ENCODE data around the gene NLRP8. TPM values are rescaled to one million over a fixed set of nuclear protein-coding genes. Genes with fewer than 3 reads are reported as not detected.

The NLRP8 gene
- total and polyA plus RNA-seq, 10 of the 15 experiments (the other 5 are each of a cell fraction or from before 2014, with no cell fraction given) = 0.04 TPM; not detected in 9

GRCh38 chr19:55927991-55928390, 19.6 kb upstream of the NLRP8 start:
- no peak overlapping the region for H3K27ac ChIP-seq (ENCODE audit: control insufficient read depth, insufficient read depth)
- no peaks in the 10 kb centered on the region for H3K27me3 ChIP-seq (replicated peaks in 1 of 2; ENCODE audit: control insufficient read depth in 2 of 2, insufficient read depth in 2 of 2, low read length in 1 of 2)
- no peak for FAIRE-seq
- 62% methylated on average over 8 of the region's 8 CpGs for WGBS (ENCODE audit: insufficient coverage, insufficient replicate concordance, low lambda C conversion rate, missing lambda C conversion rate)
- no peak overlapping the region for H3K4me2 ChIP-seq (ENCODE audit: control insufficient read depth, insufficient read depth)
- H2AFZ ChIP-seq (ENCODE audit: control insufficient read depth, low read depth, low read length) = no peak overlapping the region
- SMC1A ChIA-PET (ENCODE audit: uncharacterized antibody, unreplicated experiment) = no interaction called here
- H4K20me1 ChIP-seq (ENCODE audit: control insufficient read depth, insufficient read depth) = no peaks in the 10 kb centered on the region
- H3K9me3 ChIP-seq (replicated peaks; ENCODE audit: control insufficient read depth, insufficient read depth, low read length) = no peaks in the 10 kb centered on the region; the same call in 2 of the 3 replicates
- ATAC-seq = no peak
- POLR2A ChIA-PET = no interaction called here
- no TSS peak for BruUV-seq (replicated peaks)
- intact Hi-C loops (cut with micrococcal nuclease; ENCODE audit: unreplicated experiment) (no loop called here), in situ Hi-C loops (cut with MboI) (no loop called here)
- H3K79me2 ChIP-seq (ENCODE audit: control insufficient read depth, insufficient read depth, low read length) = no peaks in the 10 kb centered on the region
- H3K4me3 ChIP-seq = no peak overlapping the region
- no peak for DNase-seq (ENCODE audit: low read depth, low spot score)
- H3K9ac ChIP-seq (ENCODE audit: control insufficient read depth, insufficient read depth, low read length) = no peak overlapping the region
- H3K4me1 ChIP-seq (ENCODE audit: control insufficient read depth, insufficient read depth, low read length) = no peaks in the 10 kb centered on the region
- RAD21 ChIA-PET (ENCODE audit: unreplicated experiment) = no interaction called here
- H3K36me3 ChIP-seq (ENCODE audit: control insufficient read depth in 2 of 2, insufficient read depth in 2 of 2, low read length in 1 of 2) = no peaks in the 10 kb centered on the region
- CTCF ChIA-PET = no interaction called here
- no peak for TF ChIP-seq HDGF (IDR thresholded peaks at IDR 0.05)
- TF ChIP-seq, protein P1, sequence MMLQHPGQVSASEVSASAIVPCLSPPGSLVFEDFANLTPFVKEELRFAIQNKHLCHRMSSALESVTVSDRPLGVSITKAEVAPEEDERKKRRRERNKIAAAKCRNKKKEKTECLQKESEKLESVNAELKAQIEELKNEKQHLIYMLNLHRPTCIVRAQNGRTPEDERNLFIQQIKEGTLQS (IDR thresholded peaks at IDR 0.05; ENCODE audit: borderline replicate concordance, extremely low read depth, low read depth, low read length) = no peak
- no peak for TF ChIP-seq CEBPZ (IDR thresholded peaks at IDR 0.05; ENCODE audit: low read depth, low read length)
- no peak for TF ChIP-seq IKZF2 (IDR thresholded peaks at IDR 0.05)
- TF ChIP-seq PAX8 (IDR thresholded peaks at IDR 0.05) = no peak
- no peak for TF ChIP-seq MTA3 (IDR thresholded peaks at IDR 0.05; ENCODE audit: borderline replicate concordance, low read length)
- TF ChIP-seq MYC (IDR thresholded peaks at IDR 0.05; ENCODE audit: insufficient read depth, insufficient read length, insufficient replicate concordance, low read length, severe bottlenecking) = no peak
- no peak for TF ChIP-seq HCFC1 (IDR thresholded peaks at IDR 0.05; ENCODE audit: low read length)
- TF ChIP-seq TCF7 (IDR thresholded peaks at IDR 0.05; ENCODE audit: borderline replicate concordance) = no peak
- no peak for TF ChIP-seq RB1 (IDR thresholded peaks at IDR 0.05; ENCODE audit: borderline replicate concordance)
- no peak for TF ChIP-seq ZBTB4 (CRISPR knock-in tag; IDR thresholded peaks at IDR 0.05)
- TF ChIP-seq, protein P2, sequence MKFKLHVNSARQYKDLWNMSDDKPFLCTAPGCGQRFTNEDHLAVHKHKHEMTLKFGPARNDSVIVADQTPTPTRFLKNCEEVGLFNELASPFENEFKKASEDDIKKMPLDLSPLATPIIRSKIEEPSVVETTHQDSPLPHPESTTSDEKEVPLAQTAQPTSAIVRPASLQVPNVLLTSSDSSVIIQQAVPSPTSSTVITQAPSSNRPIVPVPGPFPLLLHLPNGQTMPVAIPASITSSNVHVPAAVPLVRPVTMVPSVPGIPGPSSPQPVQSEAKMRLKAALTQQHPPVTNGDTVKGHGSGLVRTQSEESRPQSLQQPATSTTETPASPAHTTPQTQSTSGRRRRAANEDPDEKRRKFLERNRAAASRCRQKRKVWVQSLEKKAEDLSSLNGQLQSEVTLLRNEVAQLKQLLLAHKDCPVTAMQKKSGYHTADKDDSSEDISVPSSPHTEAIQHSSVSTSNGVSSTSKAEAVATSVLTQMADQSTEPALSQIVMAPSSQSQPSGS (IDR thresholded peaks at IDR 0.05; ENCODE audit: low read length) = no peak
- TF ChIP-seq, protein P3, sequence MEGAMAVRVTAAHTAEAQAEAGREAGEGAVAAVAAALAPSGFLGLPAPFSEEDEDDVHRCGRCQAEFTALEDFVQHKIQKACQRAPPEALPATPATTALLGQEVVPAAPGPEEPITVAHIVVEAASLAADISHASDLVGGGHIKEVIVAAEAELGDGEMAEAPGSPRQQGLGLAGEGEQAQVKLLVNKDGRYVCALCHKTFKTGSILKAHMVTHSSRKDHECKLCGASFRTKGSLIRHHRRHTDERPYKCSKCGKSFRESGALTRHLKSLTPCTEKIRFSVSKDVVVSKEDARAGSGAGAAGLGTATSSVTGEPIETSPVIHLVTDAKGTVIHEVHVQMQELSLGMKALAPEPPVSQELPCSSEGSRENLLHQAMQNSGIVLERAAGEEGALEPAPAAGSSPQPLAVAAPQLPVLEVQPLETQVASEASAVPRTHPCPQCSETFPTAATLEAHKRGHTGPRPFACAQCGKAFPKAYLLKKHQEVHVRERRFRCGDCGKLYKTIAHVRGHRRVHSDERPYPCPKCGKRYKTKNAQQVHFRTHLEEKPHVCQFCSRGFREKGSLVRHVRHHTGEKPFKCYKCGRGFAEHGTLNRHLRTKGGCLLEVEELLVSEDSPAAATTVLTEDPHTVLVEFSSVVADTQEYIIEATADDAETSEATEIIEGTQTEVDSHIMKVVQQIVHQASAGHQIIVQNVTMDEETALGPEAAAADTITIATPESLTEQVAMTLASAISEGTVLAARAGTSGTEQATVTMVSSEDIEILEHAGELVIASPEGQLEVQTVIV (IDR thresholded peaks at IDR 0.05; ENCODE audit: borderline replicate concordance, partially characterized antibody) = no peak
- no peak for TF ChIP-seq RAD21 (IDR thresholded peaks at IDR 0.05; ENCODE audit: insufficient read depth, low read depth, low read length)
